ENCODE results near the gene MAZ.

DNA sequence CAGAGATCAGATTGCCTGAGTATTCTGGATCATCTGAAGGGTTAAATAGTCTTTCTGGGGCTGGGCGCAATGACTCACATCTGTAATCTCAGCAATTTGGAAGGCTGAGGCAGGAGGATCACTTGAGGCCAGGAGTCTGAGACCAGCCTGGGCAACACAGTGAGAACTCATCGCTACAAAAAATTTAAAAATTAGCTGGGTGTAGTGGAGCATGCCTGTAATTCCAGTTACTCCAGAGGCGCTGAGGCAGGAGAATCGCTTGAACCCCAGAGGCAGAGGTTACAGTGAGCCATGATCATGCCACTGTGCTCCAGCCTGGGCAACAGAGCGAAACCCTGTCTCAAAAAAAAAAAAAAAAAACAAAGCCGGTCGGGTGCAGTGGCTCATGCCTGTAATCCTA lies 29.6 kb downstream of the MAZ start:
- TF ChIP-seq POLR2A (IDR thresholded peaks at IDR 0.05; ENCODE audit: low read length), result no peak
- no peak for TF ChIP-seq GATA1 (IDR thresholded peaks at IDR 0.05; ENCODE audit: low read depth, low read length)

All from erythroblast (primary cell).